Left cardiac atrium (tissue), 4 donors: ENCODE results near the gene PRICKLE2. TPM values are rescaled to one million over a fixed set of nuclear protein-coding genes. Genes with fewer than 3 reads are reported as not detected.

ENCODE experiments used
- ATAC-seq, 2 donors: fragments of 200-7000 bp; cut with Tn5 transposase; one replicate each; pipeline ENCODE4 v1.9.1; 2020; ENCODE audit warnings: mild to moderate bottlenecking in 2 of 2, moderate library complexity in 2 of 2
- DNase-seq: peaks from one replicate; pipeline ENCODE4 v3.0.0-alpha.2; 2020
- intact Hi-C, 2 donors: fragments of 100-400 bp; cut with DNase I; formaldehyde crosslinking; loops; one replicate each; pipeline versions ENCODE4 v1.14.1 to v1.15.1; 2022 to 2023
- total RNA-seq, 2 donors: library from RNA; stranded (reverse); fragmentation: NEBNext Ultra II Directional; extraction: Animal tissue kit (Norgen Biotek cat#: 25700); gene quantifications; one replicate each; pipeline ENCODE4 v1.2.1, GENCODE V29; 2021
- donor health status: DM: no; HTN: yes; CAD: no.
- donor health status: DM: no; HTN: yes; CAD: no; lungs with severe emphysema.
- donor health status: DM: yes; HTN: yes; CAD: no.
- donor health status: Dilated cardiomyopathy.

PRICKLE2 gene
- total RNA-seq, 2 donors from 2014 or later, result 21.0 to 21.9 TPM

- DNase-seq, result no peak
- no peak for ATAC-seq
- intact Hi-C loops, result no loop called here
Measured at GRCh38 chr3:64151342-64151871, 73.9 kb downstream of the PRICKLE2 start.

- DNase-seq, result peak; percentile 70
- intact Hi-C loops, result no loop called here
- peak; percentile 79 to 89 for ATAC-seq
Measured at GRCh38 chr3:64150623-64151207, 74.6 kb downstream of the PRICKLE2 start.

- no peak for DNase-seq
- ATAC-seq, result no peak
- intact Hi-C loops, result no loop called here
Measured at GRCh38 chr3:64149886-64150285, 75.4 kb downstream of the PRICKLE2 start.

GRCh38 chr3:64148955-64149653 lies 76.2 kb downstream of the PRICKLE2 start:
- peak in 1 of 2 donors; percentile 12 for ATAC-seq
- intact Hi-C loops, result no loop called here

GRCh38 chr3:64147211-64147610 lies 78.1 kb downstream of the PRICKLE2 start:
- ATAC-seq (no peak), DNase-seq (no peak)
- intact Hi-C loops, result no loop called here

More at GRCh38 chr3:64148955-64149653, 76.2 kb downstream of the PRICKLE2 start:
- no peak for DNase-seq

GRCh38 chr3:64145438-64145837 lies 79.8 kb downstream of the PRICKLE2 start:
- no peak for DNase-seq
- ATAC-seq, result no peak
- intact Hi-C loops, result no loop called here

GRCh38 chr3:64144241-64144900 lies 80.9 kb downstream of the PRICKLE2 start:
- ATAC-seq (no peak), DNase-seq (no peak)
- intact Hi-C loops, result no loop called here

- DNase-seq, result no peak
- intact Hi-C loops, result no loop called here
- ATAC-seq, result peak in 1 of 2 donors; percentile 56
Measured at GRCh38 chr3:64143409-64144130, 81.7 kb downstream of the PRICKLE2 start.

GRCh38 chr3:64141476-64141875 lies 83.8 kb downstream of the PRICKLE2 start:
- no peak for ATAC-seq
- intact Hi-C loops, result no loop called here
- no peak for DNase-seq

GRCh38 chr3:64140651-64141050 lies 84.6 kb downstream of the PRICKLE2 start:
- DNase-seq (no peak), ATAC-seq (peak in 1 of 2 donors; percentile 16)
- intact Hi-C loops, result no loop called here

- DNase-seq (no peak), ATAC-seq (no peak)
- intact Hi-C loops, result no loop called here
Measured at GRCh38 chr3:64138656-64139375, 86.5 kb downstream of the PRICKLE2 start.

GRCh38 chr3:64138046-64138445 lies 87.2 kb downstream of the PRICKLE2 start:
- intact Hi-C loops, result no loop called here
- DNase-seq (no peak), ATAC-seq (no peak)

- intact Hi-C loops, result no loop called here
- ATAC-seq (no peak), DNase-seq (no peak)
Measured at GRCh38 chr3:64134882-64135281, 90.4 kb downstream of the PRICKLE2 start.

- DNase-seq (no peak), ATAC-seq (no peak)
- intact Hi-C loops, result no loop called here
Measured at GRCh38 chr3:64133987-64134386, 91.3 kb downstream of the PRICKLE2 start.

GRCh38 chr3:64133272-64133671 lies 92.0 kb downstream of the PRICKLE2 start:
- ATAC-seq, result no peak
- no peak for DNase-seq
- intact Hi-C loops, result no loop called here

GRCh38 chr3:64131725-64132469 lies 93.4 kb downstream of the PRICKLE2 start:
- no peak for ATAC-seq
- DNase-seq, result no peak
- intact Hi-C loops, result no loop called here

GRCh38 chr3:64130436-64130835 lies 94.8 kb downstream of the PRICKLE2 start:
- intact Hi-C loops, result no loop called here
- ATAC-seq, result no peak
- no peak for DNase-seq

- intact Hi-C loops, result no loop called here
- no peak for DNase-seq
- ATAC-seq, result no peak
Measured at GRCh38 chr3:64129581-64129980, 95.7 kb downstream of the PRICKLE2 start.
